ENCODE measurements around the gene BRD4.

DNA sequence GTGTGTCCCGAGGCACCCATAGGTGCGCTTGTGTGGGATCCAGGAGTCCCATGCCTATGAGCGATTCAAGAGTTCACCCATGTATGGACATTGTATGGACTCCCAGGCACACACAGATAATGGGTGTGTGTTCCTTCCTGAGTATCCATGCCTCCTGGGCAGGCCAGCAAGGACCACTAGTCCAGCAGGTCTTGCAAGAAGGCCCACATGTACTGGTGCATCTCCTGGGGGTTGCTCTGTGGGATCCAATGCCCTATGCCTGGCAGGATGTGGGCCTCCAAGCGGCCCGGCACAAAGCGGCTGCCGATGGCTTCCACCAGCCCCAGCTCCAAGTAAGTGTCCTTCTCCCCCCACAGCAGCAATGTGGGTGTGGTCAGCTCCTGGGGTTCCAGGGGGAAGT is 105.1 kb downstream of the BRD4 start:
- TF ChIP-seq POLR2A (IDR thresholded peaks at IDR 0.05) = no peak
- no peak for TF ChIP-seq CTCF (IDR thresholded peaks at IDR 0.05 in 4 of 5, conservative IDR thresholded peaks at IDR 0.05 in 1 of 5)

All from gastrocnemius medialis (tissue), 4 donors.